ENCODE data around the gene NIM1K.

DNA sequence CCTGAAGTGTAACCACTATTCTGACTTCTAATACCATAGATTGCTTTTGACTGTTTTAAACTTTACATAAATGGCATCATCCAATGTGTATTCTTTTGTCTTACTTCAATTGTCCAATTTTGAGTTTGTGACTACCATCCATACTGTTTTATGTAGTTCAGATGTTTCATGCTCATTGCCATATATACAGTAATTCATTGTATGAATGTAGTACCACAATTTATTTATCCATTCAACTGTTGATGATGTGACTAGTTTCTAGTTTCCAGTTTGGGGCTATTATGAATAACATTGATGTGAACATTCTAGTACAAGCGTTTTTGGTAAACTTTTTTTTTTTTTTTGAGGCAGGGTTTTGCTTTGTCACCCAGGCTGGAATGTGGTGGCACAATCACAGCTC is 66.1 kb downstream of the NIM1K start:
- TF ChIP-seq KLF9 (tag by site-specific recombination; IDR thresholded peaks at IDR 0.05; ENCODE audit: low read depth), result no peak
- TF ChIP-seq ZBTB21 (tag by site-specific recombination; IDR thresholded peaks at IDR 0.05), result no peak
- no peak for TF ChIP-seq ZNF302 (tag by site-specific recombination; IDR thresholded peaks at IDR 0.05; ENCODE audit: low read depth)
- TF ChIP-seq CTCF (tag by site-specific recombination; IDR thresholded peaks at IDR 0.05), result no peak
- TF ChIP-seq MZF1 (tag by site-specific recombination; IDR thresholded peaks at IDR 0.05; ENCODE audit: borderline replicate concordance), result no peak
- no peak for TF ChIP-seq ZBTB7A (tag by site-specific recombination; IDR thresholded peaks at IDR 0.05; ENCODE audit: low read depth)
- no peak for TF ChIP-seq YY1 (tag by site-specific recombination; IDR thresholded peaks at IDR 0.05)
- TF ChIP-seq ZNF518A (tag by site-specific recombination; conservative IDR thresholded peaks at IDR 0.05; ENCODE audit: low read depth), result no peak
- TF ChIP-seq ZNF274 (IDR thresholded peaks at IDR 0.05; ENCODE audit: low read length), result no peak
- no peak for TF ChIP-seq ZNF274 (tag by site-specific recombination; IDR thresholded peaks at IDR 0.05; ENCODE audit: borderline replicate concordance)
- TF ChIP-seq ZNF223 (tag by site-specific recombination; IDR thresholded peaks at IDR 0.05), result no peak
- no peak for TF ChIP-seq PATZ1 (tag by site-specific recombination; IDR thresholded peaks at IDR 0.05)
- no peak for TF ChIP-seq BCL6B (tag by site-specific recombination; IDR thresholded peaks at IDR 0.05)
